Measurements from ENCODE around the gene SLC22A23.

The SLC22A23 gene

GRCh38 chr6:3310703-3311102 is 146.1 kb downstream of the SLC22A23 start:
- no peak overlapping the region for H3K27ac ChIP-seq
- no peaks in the 10 kb centered on the region for H3K27me3 ChIP-seq
- peak in 1 of 2 donors; percentile 24 for DNase-seq
- H3K4me3 ChIP-seq, result no peak overlapping the region
- intact Hi-C loops (cut with DNase I; ENCODE audit: low total_unique reads), result no loop called here
- TF ChIP-seq, protein P1, sequence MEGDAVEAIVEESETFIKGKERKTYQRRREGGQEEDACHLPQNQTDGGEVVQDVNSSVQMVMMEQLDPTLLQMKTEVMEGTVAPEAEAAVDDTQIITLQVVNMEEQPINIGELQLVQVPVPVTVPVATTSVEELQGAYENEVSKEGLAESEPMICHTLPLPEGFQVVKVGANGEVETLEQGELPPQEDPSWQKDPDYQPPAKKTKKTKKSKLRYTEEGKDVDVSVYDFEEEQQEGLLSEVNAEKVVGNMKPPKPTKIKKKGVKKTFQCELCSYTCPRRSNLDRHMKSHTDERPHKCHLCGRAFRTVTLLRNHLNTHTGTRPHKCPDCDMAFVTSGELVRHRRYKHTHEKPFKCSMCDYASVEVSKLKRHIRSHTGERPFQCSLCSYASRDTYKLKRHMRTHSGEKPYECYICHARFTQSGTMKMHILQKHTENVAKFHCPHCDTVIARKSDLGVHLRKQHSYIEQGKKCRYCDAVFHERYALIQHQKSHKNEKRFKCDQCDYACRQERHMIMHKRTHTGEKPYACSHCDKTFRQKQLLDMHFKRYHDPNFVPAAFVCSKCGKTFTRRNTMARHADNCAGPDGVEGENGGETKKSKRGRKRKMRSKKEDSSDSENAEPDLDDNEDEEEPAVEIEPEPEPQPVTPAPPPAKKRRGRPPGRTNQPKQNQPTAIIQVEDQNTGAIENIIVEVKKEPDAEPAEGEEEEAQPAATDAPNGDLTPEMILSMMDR (IDR thresholded peaks at IDR 0.05), result no peak
- no peaks in the 10 kb centered on the region for H3K4me1 ChIP-seq
- H3K9me3 ChIP-seq, result no peaks in the 10 kb centered on the region
- H3K36me3 ChIP-seq, result no peaks in the 10 kb centered on the region

GRCh38 chr6:3310051-3310448 is 146.8 kb downstream of the SLC22A23 start:
- no peak overlapping the region for H3K4me3 ChIP-seq
- TF ChIP-seq, protein P1 (IDR thresholded peaks at IDR 0.05), result no peak
- no peak overlapping the region for H3K27ac ChIP-seq
- H3K9me3 ChIP-seq, result no peaks in the 10 kb centered on the region
- intact Hi-C loops (cut with DNase I; ENCODE audit: low total_unique reads), result no loop called here
- no peaks in the 10 kb centered on the region for H3K27me3 ChIP-seq
- DNase-seq, result no peak
- H3K36me3 ChIP-seq, result no peaks in the 10 kb centered on the region
- no peaks in the 10 kb centered on the region for H3K4me1 ChIP-seq

GRCh38 chr6:3309391-3310050 is 147.3 kb downstream of the SLC22A23 start:
- peak in 1 of 2 donors; percentile 50 for DNase-seq
- Histone ChIP-seq H3K27me3 (no peaks in the 10 kb centered on the region), H3K36me3 (no peaks in the 10 kb centered on the region), H3K9me3 (no peaks in the 10 kb centered on the region), H3K27ac (no peak overlapping the region), H3K4me1 (no peaks in the 10 kb centered on the region), H3K4me3 (no peak overlapping the region)
- intact Hi-C loops (cut with DNase I; ENCODE audit: low total_unique reads), result no loop called here
- TF ChIP-seq, protein P1 (IDR thresholded peaks at IDR 0.05), result no peak

GRCh38 chr6:3308106-3308505 is 148.7 kb downstream of the SLC22A23 start:
- Histone ChIP-seq H3K27ac (no peak overlapping the region), H3K27me3 (no peaks in the 10 kb centered on the region), H3K9me3 (no peaks in the 10 kb centered on the region), H3K36me3 (no peaks in the 10 kb centered on the region), H3K4me1 (no peaks in the 10 kb centered on the region), H3K4me3 (no peak overlapping the region)
- DNase-seq, result peak in 1 of 2 donors; percentile 27
- intact Hi-C loops (cut with DNase I; ENCODE audit: low total_unique reads), result no loop called here
- TF ChIP-seq, protein P1 (IDR thresholded peaks at IDR 0.05), result no peak

GRCh38 chr6:3307436-3307835 is 149.4 kb downstream of the SLC22A23 start:
- Histone ChIP-seq H3K4me1 (no peaks in the 10 kb centered on the region), H3K27me3 (no peaks in the 10 kb centered on the region), H3K4me3 (no peak overlapping the region), H3K9me3 (no peaks in the 10 kb centered on the region), H3K36me3 (no peaks in the 10 kb centered on the region), H3K27ac (no peak overlapping the region)
- intact Hi-C loops (cut with DNase I; ENCODE audit: low total_unique reads), result no loop called here
- peak in 1 of 2 donors; percentile 43 for DNase-seq
- TF ChIP-seq, protein P1 (IDR thresholded peaks at IDR 0.05), result no peak

All from tibial artery (tissue), 4 donors.